ENCODE measurements around the gene CCDC92B. TPM values are rescaled to one million over a fixed set of nuclear protein-coding genes. Genes with fewer than 3 reads are reported as not detected.

The CCDC92B gene
- total and polyA plus RNA-seq, 2 of the 13 experiments (the other 11 are each of a cell fraction or from before 2014, with no cell fraction given), result not detected

GRCh38 chr17:2683912-2684311, 65.5 kb downstream of the CCDC92B start:
- H3K4me1 ChIP-seq (ENCODE audit: insufficient read depth, low read length), result no peaks in the 10 kb centered on the region
- peaks cover 2% of the 10 kb centered on the region; the same call in 1 of the 2 replicates for H4K20me1 ChIP-seq (ENCODE audit: insufficient read depth, low read length)
- ChIA-PET POLR2A (no interaction called here), CTCF (ENCODE audit: low intra/inter-chr PET ratio, low total read pairs) (no interaction called here)
- DNase-seq (ENCODE audit: low spot score) (no peak), FAIRE-seq (no peak), ATAC-seq (no peak)
- H3K27ac ChIP-seq (ENCODE audit: extremely low read length, insufficient read depth, low read length), result no peak overlapping the region
- intact Hi-C loops (cut with micrococcal nuclease; ENCODE audit: unreplicated experiment), result no loop called here
- 93% methylated on average over 8 of the region's 8 CpGs for WGBS (ENCODE audit: low lambda C conversion rate)
- H3K4me2 ChIP-seq (ENCODE audit: low read depth, low read length), result no peak overlapping the region
- H3K9ac ChIP-seq (ENCODE audit: insufficient read depth, low read depth, low read length), result no peak overlapping the region
- H2AFZ ChIP-seq (ENCODE audit: low read length), result no peak overlapping the region
- H3K79me2 ChIP-seq (ENCODE audit: insufficient read depth, low read length), result no peaks in the 10 kb centered on the region
- H3K36me3 ChIP-seq (replicated peaks in 1 of 2; ENCODE audit: control insufficient read depth in 1 of 2, insufficient read depth in 2 of 2, low read length in 2 of 2), result peaks cover 8 to 36% of the 10 kb centered on the region in 2 experiments; a peak in 4 of 5 replicates
- BruUV-seq (replicated peaks), result no TSS peak
- H3K4me3 ChIP-seq (replicated peaks in 1 of 3; ENCODE audit: insufficient read depth in 1 of 3, low read depth in 2 of 3, low read length in 3 of 3), result no peak overlapping the region
- in situ Hi-C loops (cut with HindIII; ENCODE audit: extremely low pct_ligation_motif_present, low pct_unique_long_range_greater_than_20kb), result no loop called here
- H3K27me3 ChIP-seq (ENCODE audit: control insufficient read depth in 1 of 2, insufficient read depth in 2 of 2, low read length in 2 of 2), result no peaks in the 10 kb centered on the region
- no peaks in the 10 kb centered on the region for H3K9me3 ChIP-seq (ENCODE audit: low read length)
- TF ChIP-seq ZNF407 (CRISPR knock-in tag; IDR thresholded peaks at IDR 0.05; ENCODE audit: not compliant biosample characterization) (no peak), ZNF318 (CRISPR knock-in tag; IDR thresholded peaks at IDR 0.05) (no peak), SP2 (CRISPR knock-in tag; IDR thresholded peaks at IDR 0.05) (no peak), MIER3 (CRISPR knock-in tag; IDR thresholded peaks at IDR 0.05; ENCODE audit: borderline replicate concordance) (no peak), GABPA (IDR thresholded peaks at IDR 0.05; ENCODE audit: low read depth, low read length) (no peak), GABPA (CRISPR knock-in tag; IDR thresholded peaks at IDR 0.05; ENCODE audit: low read depth) (no peak), NFKB2 (CRISPR knock-in tag; IDR thresholded peaks at IDR 0.05; ENCODE audit: borderline replicate concordance) (no peak), GZF1 (CRISPR knock-in tag; IDR thresholded peaks at IDR 0.05) (no peak), ZNF724P (CRISPR knock-in tag; IDR thresholded peaks at IDR 0.05; ENCODE audit: borderline replicate concordance) (no peak)
